Subcutaneous abdominal adipose tissue (tissue), 5 donors: Measurements from ENCODE around the gene OR2S2.

Experiments
- H3K27ac ChIP-seq: one replicate; pipeline ENCODE4 v1.7.0; 2013; ENCODE audit warnings: low read depth, mild to moderate bottlenecking, inconsistent platforms, low read length, moderate library complexity
- H3K27me3 ChIP-seq, 5 donors: one replicate each; pipeline ENCODE4 v1.7.0; 2013; ENCODE audit warnings: low read length in 5 of 5, inconsistent platforms in 1 of 5; ENCODE audit not compliant: control insufficient read depth in 5 of 5, insufficient read depth in 4 of 5
- H3K36me3 ChIP-seq, 5 donors: one replicate each; pipeline ENCODE4 v1.7.0; 2013; ENCODE audit warnings: low read length in 5 of 5; ENCODE audit not compliant: control insufficient read depth in 5 of 5, insufficient read depth in 5 of 5
- H3K4me1 ChIP-seq, 5 donors: one replicate each; pipeline ENCODE4 v1.7.0; 2013; ENCODE audit warnings: low read length in 5 of 5, mild to moderate bottlenecking in 3 of 5, moderate library complexity in 1 of 5; ENCODE audit not compliant: control insufficient read depth in 5 of 5, insufficient read depth in 5 of 5
- H3K4me3 ChIP-seq, 5 donors: one replicate each; pipeline ENCODE4 v1.7.0; 2013; ENCODE audit warnings: low read length in 5 of 5, low read depth in 1 of 5
- H3K9ac ChIP-seq, 5 donors: one replicate each; pipeline ENCODE4 v1.7.0; 2013; ENCODE audit warnings: low read length in 5 of 5, mild to moderate bottlenecking in 4 of 5, moderate library complexity in 3 of 5
- H3K9me3 ChIP-seq, 5 donors: one replicate each; pipeline ENCODE4 v1.7.0; 2013; ENCODE audit warnings: low read length in 5 of 5; ENCODE audit not compliant: control insufficient read depth in 5 of 5
- donor health status: healthy.
- donor health status: healthy.
- donor health status: healthy.
- donor health status: healthy.
- donor health status: healthy.

OR2S2 gene

DNA sequence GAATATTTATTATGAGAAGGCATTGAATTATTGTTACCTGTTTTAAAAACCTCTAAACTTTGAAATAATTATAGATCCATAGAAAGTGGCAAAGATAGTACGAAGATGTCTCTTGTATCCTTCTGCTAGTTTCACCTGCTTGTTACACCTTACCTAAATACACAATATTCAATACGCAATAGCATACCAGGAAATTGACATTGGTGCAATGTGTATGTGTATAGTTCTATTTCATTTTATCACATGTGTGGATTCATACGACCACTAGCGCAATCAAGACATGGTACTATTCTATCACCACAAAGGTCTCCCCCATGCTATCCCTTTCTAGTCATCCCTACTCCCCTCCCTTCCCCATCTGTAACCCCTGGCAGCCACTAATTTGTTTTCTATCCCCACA lies 8.5 kb upstream of the OR2S2 start:
- no peak overlapping the region for H3K27ac ChIP-seq
- H3K4me1 ChIP-seq, result peaks cover 0 to 4% (median 3%) of the 10 kb centered on the region in 5 donors
- no peaks in the 10 kb centered on the region for H3K9me3 ChIP-seq
- H3K9ac ChIP-seq, result no peak overlapping the region
- no peak overlapping the region for H3K4me3 ChIP-seq
- peaks cover 0 to 3% (median 0%) of the 10 kb centered on the region in 5 donors for H3K27me3 ChIP-seq
- H3K36me3 ChIP-seq, result no peaks in the 10 kb centered on the region

DNA sequence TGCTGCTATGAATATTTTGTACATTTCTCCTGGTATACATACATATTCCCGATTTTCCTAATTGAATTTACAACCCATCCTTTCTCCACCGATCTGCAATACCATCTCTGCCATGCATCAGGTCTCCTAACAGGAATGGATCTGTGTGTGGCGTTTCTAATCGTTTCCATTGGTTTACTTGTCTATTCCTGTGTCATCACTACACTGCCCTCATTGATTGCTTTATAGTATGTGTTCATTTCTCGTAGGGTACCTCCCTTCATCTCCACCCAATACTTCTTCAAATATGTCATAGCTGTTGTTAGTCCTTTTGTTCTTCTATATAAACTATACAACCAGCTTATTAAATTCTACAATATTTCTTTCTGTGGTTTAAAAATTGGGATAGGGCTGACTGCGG lies 7.1 kb upstream of the OR2S2 start:
- Histone ChIP-seq H3K27me3 (peaks cover 0 to 4% (median 0%) of the 10 kb centered on the region in 5 donors), H3K4me3 (no peak overlapping the region), H3K9ac (no peak overlapping the region), H3K9me3 (no peaks in the 10 kb centered on the region), H3K27ac (no peak overlapping the region), H3K4me1 (peaks cover 0 to 4% (median 3%) of the 10 kb centered on the region in 5 donors), H3K36me3 (no peaks in the 10 kb centered on the region)

DNA sequence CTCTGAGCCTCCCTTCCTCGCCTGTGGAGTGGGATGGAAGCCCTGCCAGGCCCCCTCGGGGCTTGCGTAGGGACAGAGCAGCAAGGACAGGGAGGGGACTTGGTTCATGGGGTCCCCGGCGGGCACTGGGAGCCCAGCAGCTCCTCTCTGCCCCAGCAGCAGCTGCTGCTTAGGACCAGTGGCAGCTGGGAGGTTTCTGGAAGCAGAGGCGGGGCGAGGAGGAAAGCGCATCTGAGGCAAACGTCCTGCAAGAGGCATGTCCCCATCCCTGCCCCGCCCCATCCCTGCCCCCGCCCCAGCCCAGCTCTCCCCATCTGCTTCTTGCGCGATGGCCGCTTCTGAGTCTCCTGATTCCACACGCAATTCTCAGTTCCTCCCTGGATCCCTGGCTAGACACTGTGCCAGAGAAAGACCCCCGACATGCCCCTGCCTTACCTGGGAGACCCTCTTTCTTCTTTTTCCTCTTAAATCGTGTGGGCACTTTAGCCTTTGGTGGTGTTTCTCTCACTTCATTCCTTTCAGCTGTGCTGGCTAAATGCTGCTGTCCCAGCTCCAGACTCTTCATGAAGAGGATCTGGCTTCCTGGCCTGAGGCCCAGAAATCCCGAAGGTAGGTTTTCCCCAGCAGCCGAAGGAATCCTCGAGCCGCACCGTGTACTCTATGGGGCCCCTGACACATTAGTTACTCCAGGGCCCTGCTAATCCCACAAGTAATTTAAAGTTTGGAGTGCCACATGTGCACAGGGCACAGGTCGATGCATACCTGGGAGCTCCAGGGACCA lies 4.4 kb upstream of the OR2S2 start:
- Histone ChIP-seq H3K9ac (no peak overlapping the region), H3K9me3 (no peaks in the 10 kb centered on the region), H3K36me3 (peaks cover 0 to 3% (median 0%) of the 10 kb centered on the region in 5 donors), H3K4me1 (peaks cover 0 to 4% (median 3%) of the 10 kb centered on the region in 5 donors), H3K4me3 (no peak overlapping the region), H3K27me3 (peaks cover 0 to 4% (median 0%) of the 10 kb centered on the region in 5 donors), H3K27ac (no peak overlapping the region)

DNA sequence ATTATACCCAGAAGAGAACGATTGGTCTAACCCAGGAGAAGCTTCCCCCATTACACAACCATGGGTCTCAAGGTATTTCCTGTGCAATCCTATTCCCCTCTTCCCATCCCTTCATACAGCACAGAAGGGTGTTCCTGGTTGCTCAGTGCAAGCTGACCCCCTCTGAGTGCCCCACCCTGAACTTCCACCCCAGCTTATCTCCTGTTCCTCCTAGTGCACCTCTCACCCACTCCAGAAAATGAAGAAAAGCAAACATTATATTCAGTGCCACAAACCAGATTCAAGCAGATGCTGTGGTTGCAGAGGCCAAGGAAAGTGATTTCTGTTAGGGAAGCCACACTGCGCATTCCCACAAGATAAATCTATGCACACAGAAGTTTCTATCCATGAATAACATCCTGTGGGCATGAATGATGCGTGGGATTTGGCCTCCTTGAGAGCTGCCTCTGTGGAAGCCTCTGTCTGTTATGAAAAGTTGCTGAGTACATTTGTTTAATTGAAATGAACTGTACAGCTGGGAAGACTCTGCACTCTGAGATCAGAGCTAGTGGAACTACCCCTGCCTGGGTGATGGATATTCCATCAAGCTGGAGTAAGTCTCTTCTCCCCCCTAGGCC lies 2.2 kb upstream of the OR2S2 start:
- Histone ChIP-seq H3K4me3 (no peak overlapping the region), H3K36me3 (peaks cover 0 to 3% (median 0%) of the 10 kb centered on the region in 5 donors), H3K9me3 (no peaks in the 10 kb centered on the region), H3K4me1 (peaks cover 0 to 4% (median 3%) of the 10 kb centered on the region in 5 donors), H3K27me3 (peaks cover 0 to 4% (median 0%) of the 10 kb centered on the region in 5 donors), H3K27ac (no peak overlapping the region), H3K9ac (no peak overlapping the region)

DNA sequence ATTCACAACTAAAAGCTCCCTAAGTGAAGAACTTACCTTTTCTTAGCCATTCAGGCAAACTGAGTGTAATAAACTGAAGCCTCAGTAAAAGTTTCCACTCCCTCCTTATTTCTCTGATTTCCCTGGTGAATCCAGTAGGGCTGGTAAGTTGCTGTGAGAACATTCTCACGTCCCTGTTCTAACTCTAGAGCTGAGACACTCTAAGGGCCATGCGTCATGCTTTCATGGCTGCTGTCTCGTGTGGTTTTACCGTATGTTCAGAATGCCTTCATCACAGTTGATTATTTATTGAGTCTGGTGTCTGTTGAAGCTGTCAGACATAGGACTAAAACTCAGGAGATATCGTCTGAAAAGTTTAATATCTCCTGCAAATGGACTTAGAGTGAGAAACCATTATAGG lies 1.3 kb downstream of the OR2S2 start:
- Histone ChIP-seq H3K27me3 (peaks cover 0 to 4% (median 0%) of the 10 kb centered on the region in 5 donors), H3K9me3 (no peaks in the 10 kb centered on the region), H3K36me3 (peaks cover 0 to 3% (median 0%) of the 10 kb centered on the region in 5 donors), H3K27ac (no peak overlapping the region), H3K4me3 (no peak overlapping the region), H3K9ac (no peak overlapping the region), H3K4me1 (peaks cover 0 to 11% (median 3%) of the 10 kb centered on the region in 5 donors)

DNA sequence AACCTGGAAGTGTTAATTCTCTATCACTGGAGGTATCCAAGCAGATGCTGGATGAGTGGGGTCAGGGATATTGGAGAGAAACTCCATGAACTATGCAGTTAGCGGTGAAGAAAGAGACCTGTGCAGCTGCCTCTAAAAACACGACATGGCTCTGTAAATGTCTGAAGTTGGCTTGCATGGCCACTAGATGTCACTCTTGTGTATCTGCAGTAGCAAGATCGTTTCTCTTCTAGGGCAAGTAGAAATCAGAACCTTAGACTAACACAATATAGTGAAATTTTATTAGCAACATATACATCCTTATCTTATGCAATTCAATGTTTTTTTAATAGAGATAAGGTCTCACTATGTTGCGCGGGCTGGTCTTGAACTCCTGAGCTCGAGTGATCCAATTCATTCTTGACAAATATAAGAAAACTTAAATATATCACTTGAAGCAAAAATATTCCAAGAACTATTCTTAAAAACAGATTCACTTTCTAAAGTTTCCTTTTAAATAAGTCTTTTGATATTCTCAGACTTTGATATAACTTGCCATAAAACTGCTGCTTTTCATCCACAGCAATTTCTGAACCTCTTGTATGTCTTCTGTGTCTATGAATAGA lies 2.9 kb downstream of the OR2S2 start:
- Histone ChIP-seq H3K27me3 (no peaks in the 10 kb centered on the region), H3K9ac (peak overlapping the region in 1 of 5 donors; percentile 9), H3K27ac (no peak overlapping the region), H3K4me3 (no peak overlapping the region), H3K9me3 (no peaks in the 10 kb centered on the region), H3K4me1 (peaks cover 0 to 13% (median 3%) of the 10 kb centered on the region in 5 donors), H3K36me3 (peaks cover 0 to 3% (median 0%) of the 10 kb centered on the region in 5 donors)

DNA sequence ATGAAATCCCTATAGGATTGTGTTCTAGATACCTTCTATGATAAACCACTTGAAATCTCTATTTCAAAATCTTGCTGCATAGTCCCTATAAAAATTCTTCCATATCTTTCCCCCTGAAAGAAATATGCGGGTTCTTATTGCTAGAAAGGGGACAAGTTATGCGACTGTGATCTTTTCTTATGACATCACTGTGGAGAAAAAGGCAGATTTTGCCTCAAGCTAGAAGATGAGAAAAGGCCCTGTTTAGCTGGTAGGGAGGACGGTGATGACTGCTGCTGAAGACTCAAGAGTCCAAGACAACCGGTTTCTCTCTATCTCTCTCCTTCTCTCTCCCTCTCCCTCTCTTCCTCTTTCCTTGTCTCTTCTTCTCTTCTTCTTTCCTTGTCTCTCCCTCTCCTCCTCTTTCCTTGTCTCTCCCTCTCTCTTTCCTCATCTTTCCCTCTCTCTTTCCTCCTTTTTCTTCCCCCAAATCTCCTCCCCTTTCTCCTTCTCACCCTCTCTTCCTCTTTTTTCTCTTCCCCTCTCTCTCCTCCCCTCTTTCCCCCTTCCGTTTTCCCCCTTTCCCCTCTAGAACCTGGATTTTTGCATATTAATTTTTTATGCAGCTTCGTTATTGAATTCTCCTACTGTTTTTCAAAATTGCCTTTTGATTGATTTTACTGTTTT lies 5.3 kb downstream of the OR2S2 start:
- no peaks in the 10 kb centered on the region for H3K27me3 ChIP-seq
- H3K36me3 ChIP-seq, result peaks cover 0 to 2% (median 0%) of the 10 kb centered on the region in 5 donors
- H3K9me3 ChIP-seq, result no peaks in the 10 kb centered on the region
- peak overlapping the region; percentile 2 for H3K27ac ChIP-seq
- no peak overlapping the region for H3K4me3 ChIP-seq
- peaks cover 0 to 26% (median 3%) of the 10 kb centered on the region in 5 donors for H3K4me1 ChIP-seq
- H3K9ac ChIP-seq, result no peak overlapping the region

DNA sequence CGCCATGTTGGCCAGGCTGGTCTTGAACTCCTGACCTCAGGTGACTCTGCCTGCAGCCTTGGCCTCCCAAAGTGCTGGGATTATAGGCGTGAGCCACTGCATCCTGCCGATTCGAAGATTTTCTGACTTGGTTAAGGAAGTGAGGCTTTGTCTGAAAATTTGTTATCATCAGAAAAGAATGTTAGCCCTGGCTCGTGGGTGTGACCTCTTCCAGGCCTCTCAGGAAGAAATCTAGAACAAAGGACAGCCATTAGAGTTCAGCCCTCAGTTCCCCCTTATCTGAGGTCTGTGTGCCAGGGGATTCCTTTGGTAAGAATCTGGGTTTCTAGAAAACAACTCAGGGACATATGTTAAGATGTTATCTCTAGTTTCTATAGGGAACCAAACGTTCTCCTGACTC lies 6.2 kb downstream of the OR2S2 start:
- Histone ChIP-seq H3K4me1 (peaks cover 0 to 26% (median 3%) of the 10 kb centered on the region in 5 donors), H3K27ac (peak overlapping the region; percentile 2), H3K36me3 (no peaks in the 10 kb centered on the region), H3K9me3 (no peaks in the 10 kb centered on the region), H3K9ac (no peak overlapping the region), H3K27me3 (no peaks in the 10 kb centered on the region), H3K4me3 (no peak overlapping the region)

DNA sequence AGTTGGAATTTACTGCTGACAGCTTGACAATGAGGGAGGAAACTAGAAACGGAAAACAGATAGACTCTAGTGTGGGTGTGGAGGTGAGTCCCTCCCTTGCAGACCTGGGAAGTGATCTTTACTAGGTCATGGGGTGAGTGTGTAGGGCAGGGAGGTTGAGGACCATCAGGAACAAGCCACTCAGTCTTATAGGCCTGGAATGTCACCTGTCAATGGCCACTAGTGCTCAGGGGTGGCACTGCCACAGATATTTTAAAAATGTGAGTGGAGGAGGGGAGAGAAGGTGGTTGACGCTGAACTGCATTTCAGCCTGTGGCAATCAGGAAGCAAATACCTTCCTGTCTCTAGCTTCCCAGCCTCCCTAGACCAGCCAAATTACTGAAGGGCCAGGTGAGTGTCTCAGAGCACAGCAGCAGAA lies 9.0 kb downstream of the OR2S2 start:
- H3K27me3 ChIP-seq, result no peaks in the 10 kb centered on the region

More for the DNA sequence above, 9.0 kb downstream of the OR2S2 start:
- H3K4me3 ChIP-seq, result no peak overlapping the region
- no peaks in the 10 kb centered on the region for H3K9me3 ChIP-seq
- H3K9ac ChIP-seq, result no peak overlapping the region
- H3K4me1 ChIP-seq, result peaks cover 2 to 41% (median 16%) of the 10 kb centered on the region in 5 donors
- peak overlapping the region; percentile 21 for H3K27ac ChIP-seq
- no peaks in the 10 kb centered on the region for H3K36me3 ChIP-seq
